TTC549 (cell line): ENCODE results near the gene CHRM4.

ENCODE experiments used
- FAIRE-seq: peaks from 2 replicates; lab custom pipeline; 2012; peaks lifted over from hg19 to GRCh38; lab: Jason Lieb, UNC

Gene CHRM4

GRCh38 chr11:46367244-46367915, 24.2 kb downstream of the CHRM4 start:
- FAIRE-seq, result no peak

- FAIRE-seq, result no peak
Measured at GRCh38 chr11:46366661-46367161, 24.9 kb downstream of the CHRM4 start.

GRCh38 chr11:46366260-46366659, 25.3 kb downstream of the CHRM4 start:
- no peak for FAIRE-seq

GRCh38 chr11:46364791-46365190, 26.8 kb downstream of the CHRM4 start:
- no peak for FAIRE-seq

- no peak for FAIRE-seq
Measured at GRCh38 chr11:46364056-46364455, 27.5 kb downstream of the CHRM4 start.

GRCh38 chr11:46363455-46364005, 28.0 kb downstream of the CHRM4 start:
- FAIRE-seq, result no peak

GRCh38 chr11:46363031-46363407, 28.6 kb downstream of the CHRM4 start:
- FAIRE-seq, result no peak

GRCh38 chr11:46362156-46363030, 29.2 kb downstream of the CHRM4 start:
- no peak for FAIRE-seq

- FAIRE-seq, result no peak
Measured at GRCh38 chr11:46361283-46362155, 30.1 kb downstream of the CHRM4 start.

GRCh38 chr11:46360878-46361277, 30.7 kb downstream of the CHRM4 start:
- no peak for FAIRE-seq

GRCh38 chr11:46359953-46360352, 31.6 kb downstream of the CHRM4 start:
- FAIRE-seq, result no peak

GRCh38 chr11:46357483-46357936, 34.1 kb downstream of the CHRM4 start:
- no peak for FAIRE-seq

GRCh38 chr11:46356924-46357482, 34.6 kb downstream of the CHRM4 start:
- no peak for FAIRE-seq

- FAIRE-seq, result no peak
Measured at GRCh38 chr11:46353698-46354097, 37.9 kb downstream of the CHRM4 start.

- FAIRE-seq, result no peak
Measured at GRCh38 chr11:46352063-46352841, 39.3 kb downstream of the CHRM4 start.

- no peak for FAIRE-seq
Measured at GRCh38 chr11:46351606-46352005, 40.0 kb downstream of the CHRM4 start.

GRCh38 chr11:46351148-46351547, 40.4 kb downstream of the CHRM4 start:
- no peak for FAIRE-seq

GRCh38 chr11:46350695-46351094, 40.9 kb downstream of the CHRM4 start:
- no peak for FAIRE-seq

GRCh38 chr11:46348566-46349401, 42.8 kb downstream of the CHRM4 start:
- no peak for FAIRE-seq
